ENCODE results near the gene AMOTL1.

DNA sequence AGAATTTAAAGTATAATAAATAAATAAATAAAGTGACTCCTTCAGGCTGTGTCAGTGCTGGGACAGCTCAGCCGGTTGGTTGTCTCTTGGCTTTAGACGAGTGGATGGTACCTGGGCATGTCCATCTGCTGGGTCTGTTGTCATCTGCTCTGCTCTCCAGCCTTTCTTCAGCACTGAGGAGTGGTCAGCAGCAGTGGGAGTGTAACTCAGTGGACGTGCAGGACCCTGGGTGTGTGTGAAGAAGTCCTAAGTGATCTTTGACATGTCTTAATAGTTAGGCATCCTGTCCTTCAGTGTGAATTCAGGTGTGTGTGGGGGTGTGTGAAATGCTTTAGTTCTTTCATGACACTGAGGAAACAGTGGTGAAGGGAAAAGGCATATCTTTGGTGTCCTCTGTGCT, 24.3 kb downstream of the AMOTL1 start:
- TF ChIP-seq GATA3 (IDR thresholded peaks at IDR 0.05; ENCODE audit: low read depth, low read length) (no peak), GATA2 (IDR thresholded peaks at IDR 0.05; ENCODE audit: low read depth, low read length) (no peak)

All from SH-SY5Y (cell line).